NT2/D1 (cell line): ENCODE measurements around the gene RASAL2.

Source experiments
- YY1 ChIP-seq: IDR thresholded peaks from 2 replicates; pipeline ENCODE4 v1.6.1; 2011; ENCODE audit not compliant: insufficient read length, insufficient read depth
- ZNF274 ChIP-seq: IDR thresholded peaks from 2 replicates; pipeline ENCODE4 v1.6.1; 2011; ENCODE audit warnings: mild to moderate bottlenecking, low read depth, low read length

GRCh38 chr1:178498896-178499675, 405.2 kb downstream of the RASAL2 start:
- TF ChIP-seq ZNF274, result no peak
- no peak for TF ChIP-seq YY1
